SH-SY5Y (cell line): ENCODE results near the gene ZNF79.

ENCODE experiments used
- GATA2 ChIP-seq: IDR thresholded peaks from 2 replicates; pipeline ENCODE4 v1.6.1; 2011; ENCODE audit warnings: mild to moderate bottlenecking, low read depth, low read length
- GATA3 ChIP-seq: IDR thresholded peaks from 2 replicates; pipeline ENCODE4 v1.6.1; 2011; ENCODE audit warnings: low read depth, mild to moderate bottlenecking, low read length, moderate library complexity

GRCh38 chr9:127479507-127480081, 55.4 kb downstream of the ZNF79 start:
- no peak for TF ChIP-seq GATA3
- no peak for TF ChIP-seq GATA2
